ENCODE measurements around the gene SPATS2. TPM values are rescaled to one million over a fixed set of nuclear protein-coding genes. Genes with fewer than 3 reads are reported as not detected.

SPATS2 gene
- polyA plus RNA-seq, 1 experiment = 23.1 TPM

DNA sequence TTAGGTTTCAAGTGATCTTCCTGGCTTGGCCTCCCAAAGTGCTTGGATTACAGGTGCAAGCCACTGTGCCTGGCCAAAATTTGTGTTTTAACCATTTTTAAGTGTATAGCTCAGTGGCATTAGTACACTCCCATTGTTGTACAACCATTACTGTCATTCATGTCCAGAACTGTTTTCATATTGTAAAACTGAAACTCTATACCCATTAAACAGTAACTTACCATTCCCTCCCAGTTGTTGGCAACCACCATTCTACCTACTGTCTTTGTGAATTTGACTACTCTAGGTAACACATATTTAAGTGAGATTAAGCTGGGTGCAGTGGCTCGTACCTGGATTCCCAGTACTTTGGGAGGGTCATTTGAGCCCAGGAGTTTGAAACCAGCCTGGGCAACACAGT lies 104.3 kb downstream of the SPATS2 start:
- DNase-seq (ENCODE audit: low read depth) = no peak
- no peaks in the 10 kb centered on the region for H3K27me3 ChIP-seq (ENCODE audit: control insufficient read depth, insufficient read depth, low read length)
- CTCF ChIA-PET = interaction anchor here (0.6 to 2.0 kb wide), 2 partner anchors 11 to 613 kb away, joined by 3 to 9 read pairs; no protein-coding TSS in a partner anchor
- H3K36me3 ChIP-seq (ENCODE audit: control insufficient read depth, insufficient read depth, low read length) = no peaks in the 10 kb centered on the region; the same call in 1 of the 2 replicates
- H3K4me3 ChIP-seq (ENCODE audit: low read depth, low read length) = no peak overlapping the region
- POLR2A ChIA-PET = no interaction called here
- TF ChIP-seq, protein P1, sequence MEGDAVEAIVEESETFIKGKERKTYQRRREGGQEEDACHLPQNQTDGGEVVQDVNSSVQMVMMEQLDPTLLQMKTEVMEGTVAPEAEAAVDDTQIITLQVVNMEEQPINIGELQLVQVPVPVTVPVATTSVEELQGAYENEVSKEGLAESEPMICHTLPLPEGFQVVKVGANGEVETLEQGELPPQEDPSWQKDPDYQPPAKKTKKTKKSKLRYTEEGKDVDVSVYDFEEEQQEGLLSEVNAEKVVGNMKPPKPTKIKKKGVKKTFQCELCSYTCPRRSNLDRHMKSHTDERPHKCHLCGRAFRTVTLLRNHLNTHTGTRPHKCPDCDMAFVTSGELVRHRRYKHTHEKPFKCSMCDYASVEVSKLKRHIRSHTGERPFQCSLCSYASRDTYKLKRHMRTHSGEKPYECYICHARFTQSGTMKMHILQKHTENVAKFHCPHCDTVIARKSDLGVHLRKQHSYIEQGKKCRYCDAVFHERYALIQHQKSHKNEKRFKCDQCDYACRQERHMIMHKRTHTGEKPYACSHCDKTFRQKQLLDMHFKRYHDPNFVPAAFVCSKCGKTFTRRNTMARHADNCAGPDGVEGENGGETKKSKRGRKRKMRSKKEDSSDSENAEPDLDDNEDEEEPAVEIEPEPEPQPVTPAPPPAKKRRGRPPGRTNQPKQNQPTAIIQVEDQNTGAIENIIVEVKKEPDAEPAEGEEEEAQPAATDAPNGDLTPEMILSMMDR (IDR thresholded peaks at IDR 0.05; ENCODE audit: insufficient read depth, low read depth, low read length) = no peak

DNA sequence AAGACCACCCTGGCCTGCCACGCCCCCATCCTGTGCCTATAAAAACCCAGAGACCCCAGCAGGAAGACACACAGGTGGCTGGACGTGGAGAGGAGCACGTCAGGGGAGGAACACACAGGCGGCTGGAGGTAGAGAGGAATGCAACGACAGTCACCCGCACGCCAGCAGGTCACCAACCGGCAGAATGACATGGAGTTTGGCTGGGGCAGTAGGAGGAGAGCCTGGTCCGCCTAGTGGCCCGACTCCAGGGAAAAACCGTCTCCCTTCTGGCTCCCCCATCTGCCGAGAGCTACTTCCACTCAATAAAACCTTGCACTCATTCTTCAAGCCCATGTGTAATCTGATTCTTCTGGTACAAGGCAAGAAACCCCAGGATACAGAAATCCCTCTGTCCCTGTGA lies 108.8 kb downstream of the SPATS2 start:
- no peaks in the 10 kb centered on the region for H3K27me3 ChIP-seq (ENCODE audit: control insufficient read depth, insufficient read depth, low read length)
- H3K4me3 ChIP-seq (ENCODE audit: low read depth, low read length) = no peak overlapping the region
- CTCF ChIA-PET = no interaction called here
- TF ChIP-seq, protein P1 (IDR thresholded peaks at IDR 0.05; ENCODE audit: insufficient read depth, low read depth, low read length) = no peak
- no peaks in the 10 kb centered on the region; the same call in 1 of the 2 replicates for H3K36me3 ChIP-seq (ENCODE audit: control insufficient read depth, insufficient read depth, low read length)
- no peak for DNase-seq (ENCODE audit: low read depth)
- POLR2A ChIA-PET = no interaction called here

DNA sequence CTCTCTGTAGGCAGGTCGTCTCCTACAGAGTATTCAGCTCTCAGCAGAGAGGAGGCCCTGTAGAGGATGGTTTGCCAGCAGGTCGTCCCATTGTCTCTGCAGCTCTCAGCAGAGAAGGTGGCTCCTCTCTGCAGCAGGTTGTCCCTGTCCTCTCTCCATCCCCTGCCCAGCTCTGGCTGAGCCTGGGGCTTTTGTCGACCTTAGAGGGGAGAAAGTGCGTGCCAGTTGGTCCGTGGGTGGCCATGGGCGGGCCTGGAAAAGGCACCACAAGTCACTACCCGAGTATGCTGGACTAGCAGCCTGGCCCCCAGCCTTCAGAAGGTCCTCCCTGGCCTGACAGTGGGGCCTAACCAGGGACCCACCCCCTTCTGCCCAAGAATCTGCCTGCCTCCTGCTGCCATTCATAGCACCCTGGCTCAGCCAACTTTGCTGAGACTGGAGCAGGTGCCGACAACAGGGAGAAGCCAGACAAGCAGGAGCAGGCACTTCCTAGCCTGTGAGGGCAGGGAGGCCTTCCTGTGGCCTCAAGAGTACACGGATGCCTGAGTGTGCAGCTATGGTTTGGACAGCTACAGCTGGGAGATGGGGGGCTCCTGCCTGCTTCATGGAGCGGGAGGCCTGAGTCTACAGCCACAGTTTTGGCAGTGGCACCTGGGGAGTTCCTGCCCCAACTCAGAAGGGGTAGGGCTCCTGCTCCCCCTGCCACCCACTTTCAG lies 111.8 kb downstream of the SPATS2 start:
- ChIA-PET CTCF (no interaction called here), POLR2A (no interaction called here)
- TF ChIP-seq, protein P1 (IDR thresholded peaks at IDR 0.05; ENCODE audit: insufficient read depth, low read depth, low read length) = no peak
- H3K36me3 ChIP-seq (ENCODE audit: control insufficient read depth, insufficient read depth, low read length) = no peaks in the 10 kb centered on the region; the same call in 1 of the 2 replicates
- DNase-seq (ENCODE audit: low read depth) = no peak
- no peaks in the 10 kb centered on the region for H3K27me3 ChIP-seq (ENCODE audit: control insufficient read depth, insufficient read depth, low read length)
- no peak overlapping the region for H3K4me3 ChIP-seq (ENCODE audit: low read depth, low read length)

DNA sequence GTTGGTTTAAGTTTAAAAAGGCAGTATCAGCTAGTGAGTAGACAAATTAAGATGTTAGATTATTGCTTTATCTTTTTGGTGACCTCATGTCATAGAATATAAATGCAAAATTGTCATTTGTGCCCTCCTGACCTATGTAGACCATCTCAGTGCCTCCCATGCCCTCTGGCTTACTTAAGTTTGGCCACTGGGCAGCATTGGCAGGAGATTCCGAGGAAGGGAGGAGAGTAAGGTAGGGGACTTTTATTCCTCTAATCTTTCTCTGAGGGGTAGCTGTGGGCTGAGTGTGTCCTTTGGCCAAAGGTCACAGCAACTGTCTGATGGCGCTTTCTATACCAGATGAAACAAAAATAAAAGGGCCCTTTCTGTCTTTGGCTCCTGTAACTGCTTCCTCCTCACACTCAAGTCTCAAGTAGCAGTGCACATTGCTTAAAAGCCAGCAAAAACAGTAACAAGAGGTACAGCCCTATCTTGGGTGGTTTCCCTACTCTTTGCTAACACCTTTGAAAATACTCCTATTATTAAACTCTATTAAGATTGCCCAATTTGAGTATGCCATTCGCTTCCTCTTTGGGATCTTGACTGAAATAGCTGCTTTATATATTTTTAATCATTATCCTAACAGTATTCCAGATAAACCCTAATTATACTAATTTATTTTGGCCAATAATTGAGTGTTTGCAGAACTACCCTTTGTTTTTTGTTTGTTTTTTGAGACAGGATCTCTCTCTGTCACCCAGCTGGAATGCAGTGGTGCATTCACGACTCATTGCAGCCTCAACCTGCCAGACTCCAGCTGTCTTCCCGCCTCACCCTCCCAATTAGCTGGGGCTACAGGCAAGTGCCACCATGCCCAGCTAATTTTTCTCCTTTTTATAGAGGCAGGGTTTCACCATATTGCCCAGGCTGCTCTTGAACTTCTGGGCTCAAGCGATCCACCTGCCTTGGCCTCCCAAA lies 115.1 kb downstream of the SPATS2 start:
- ChIA-PET POLR2A (interaction anchor here (0.6 kb wide), 1 partner anchor 324 kb away, joined by 5 read pairs; no protein-coding TSS in a partner anchor), CTCF (interaction anchor here (0.6 to 2.5 kb wide), 4 partner anchors 13 to 135 kb away, joined by 3 to 8 read pairs (median 6); partner anchors contain the start of gene DNAJC22)
- H3K27me3 ChIP-seq (ENCODE audit: control insufficient read depth, insufficient read depth, low read length) = no peaks in the 10 kb centered on the region
- H3K4me3 ChIP-seq (ENCODE audit: low read depth, low read length) = no peak overlapping the region
- no peaks in the 10 kb centered on the region for H3K36me3 ChIP-seq (ENCODE audit: control insufficient read depth, insufficient read depth, low read length)
- TF ChIP-seq, protein P1 (IDR thresholded peaks at IDR 0.05; ENCODE audit: insufficient read depth, low read depth, low read length) = no peak
- no peak for DNase-seq (ENCODE audit: low read depth)

DNA sequence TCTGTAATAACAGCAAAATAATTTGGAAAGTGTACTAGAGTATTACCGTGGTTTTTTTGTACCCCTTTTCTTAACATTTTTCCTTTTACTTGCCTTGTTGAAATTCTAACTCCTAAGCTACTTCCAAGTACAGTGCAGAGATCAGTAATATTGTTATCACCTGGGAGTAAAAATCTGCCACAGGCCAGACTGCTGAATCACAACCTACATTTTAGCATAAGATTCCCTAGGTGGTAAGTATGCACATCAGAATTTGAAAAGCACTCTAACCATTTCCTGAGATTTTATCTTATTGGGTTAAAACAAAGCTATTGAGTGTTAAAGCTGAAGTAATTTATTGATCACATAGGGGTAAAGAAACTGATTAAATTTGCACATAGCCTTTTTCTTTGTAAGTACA lies 116.4 kb downstream of the SPATS2 start:
- Histone ChIP-seq H3K27me3 (ENCODE audit: control insufficient read depth, insufficient read depth, low read length) (no peaks in the 10 kb centered on the region), H3K36me3 (ENCODE audit: control insufficient read depth, insufficient read depth, low read length) (no peaks in the 10 kb centered on the region), H3K4me3 (ENCODE audit: low read depth, low read length) (no peak overlapping the region)
- no peak for DNase-seq (ENCODE audit: low read depth)
- TF ChIP-seq, protein P1 (IDR thresholded peaks at IDR 0.05; ENCODE audit: insufficient read depth, low read depth, low read length) = no peak
- CTCF ChIA-PET = interaction anchor here (0.6 to 2.5 kb wide), 4 partner anchors 122 to 281 kb away, joined by 3 to 8 read pairs (median 6); partner anchors contain the start of gene DNAJC22
- POLR2A ChIA-PET = interaction anchor here (0.6 kb wide), 2 partner anchors 54 to 325 kb away, joined by 3 to 5 read pairs; no protein-coding TSS in a partner anchor

Measured in BJ (cell line).